PC-3 (cell line): ENCODE measurements around the gene CDH9.
"Not testable (repeated sequence)": the region's sequence is repeated elsewhere in the genome, so short reads cannot be mapped to it uniquely, and the experiment has no call there.

Source experiments
- EZH2 ChIP-seq: fragments of 300-600 bp; sonication (generic); IDR thresholded peaks from one replicate; pipeline ENCODE4 v1.6.1; 2017; ENCODE audit warnings: antibody characterized with exemption, mild to moderate bottlenecking, low read length; ENCODE audit not compliant: unreplicated experiment
- EZH2phosphoT487 ChIP-seq: fragments of 300-600 bp; sonication (generic); IDR thresholded peaks from 2 replicates; pipeline ENCODE4 v1.6.1; 2018; ENCODE audit warnings: mild to moderate bottlenecking, antibody characterized with exemption, low read length, borderline replicate concordance
- TF ChIP-seq, protein P1 (sequence below): fragments of 300-600 bp; sonication (generic); conservative IDR thresholded peaks from 2 replicates; pipeline ENCODE4 v1.5.1; 2017; ENCODE audit warnings: antibody characterized with exemption, low read depth, mild to moderate bottlenecking, low read length

DNA sequence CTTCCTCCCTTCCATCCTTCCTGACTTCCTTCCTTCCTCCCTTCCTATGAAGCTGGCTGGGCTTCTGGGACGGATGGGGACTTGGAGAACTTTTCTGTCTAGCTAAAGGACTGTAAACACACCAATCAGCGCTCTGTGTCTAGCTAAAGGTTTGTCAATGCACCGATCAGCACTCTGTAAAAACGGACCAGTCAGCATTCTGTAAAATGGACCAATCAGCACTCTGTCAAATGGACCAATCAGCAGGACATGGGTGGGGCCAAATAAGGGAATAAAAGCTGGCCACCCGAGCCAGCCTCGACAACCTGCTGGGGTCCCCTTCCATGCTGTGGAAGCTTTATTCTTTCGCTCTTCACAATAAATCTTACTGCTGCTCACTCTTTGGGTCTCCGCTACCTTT, 185.9 kb downstream of the CDH9 start:
- TF ChIP-seq, protein P1, sequence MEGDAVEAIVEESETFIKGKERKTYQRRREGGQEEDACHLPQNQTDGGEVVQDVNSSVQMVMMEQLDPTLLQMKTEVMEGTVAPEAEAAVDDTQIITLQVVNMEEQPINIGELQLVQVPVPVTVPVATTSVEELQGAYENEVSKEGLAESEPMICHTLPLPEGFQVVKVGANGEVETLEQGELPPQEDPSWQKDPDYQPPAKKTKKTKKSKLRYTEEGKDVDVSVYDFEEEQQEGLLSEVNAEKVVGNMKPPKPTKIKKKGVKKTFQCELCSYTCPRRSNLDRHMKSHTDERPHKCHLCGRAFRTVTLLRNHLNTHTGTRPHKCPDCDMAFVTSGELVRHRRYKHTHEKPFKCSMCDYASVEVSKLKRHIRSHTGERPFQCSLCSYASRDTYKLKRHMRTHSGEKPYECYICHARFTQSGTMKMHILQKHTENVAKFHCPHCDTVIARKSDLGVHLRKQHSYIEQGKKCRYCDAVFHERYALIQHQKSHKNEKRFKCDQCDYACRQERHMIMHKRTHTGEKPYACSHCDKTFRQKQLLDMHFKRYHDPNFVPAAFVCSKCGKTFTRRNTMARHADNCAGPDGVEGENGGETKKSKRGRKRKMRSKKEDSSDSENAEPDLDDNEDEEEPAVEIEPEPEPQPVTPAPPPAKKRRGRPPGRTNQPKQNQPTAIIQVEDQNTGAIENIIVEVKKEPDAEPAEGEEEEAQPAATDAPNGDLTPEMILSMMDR, result not testable (repeated sequence)
- not testable (repeated sequence) for TF ChIP-seq EZH2, EZH2phosphoT487
